ENCODE results near the gene TBC1D21.

GRCh38 chr15:73857193-73857920 lies 16.0 kb upstream of the TBC1D21 start:
- TF ChIP-seq POLR2A (IDR thresholded peaks at IDR 0.05; ENCODE audit: low read length) (no peak), GATA1 (IDR thresholded peaks at IDR 0.05; ENCODE audit: low read depth, low read length) (no peak)

Data from erythroblast (primary cell).